Activated naive CD8-positive, alpha-beta T cell treated with anti-CD3 and anti-CD28 coated beads, Interleukin-2, amount 10 ng/mL, durations not matched to agents 7 days and 5 days (primary cell): ENCODE measurements around the gene NLRC4. TPM values are rescaled to one million over a fixed set of nuclear protein-coding genes. Genes with fewer than 3 reads are reported as not detected.

Source experiments
- ATAC-seq: fragments of 150-1000 bp; cut with Tn5 transposase; one replicate; pipeline ENCODE4 v1.10.0; 2021; ENCODE audit warnings: low read depth, moderate library complexity
- POLR2A ChIA-PET: fragments of 350-600 bp; sonication (Branson Sonifier 250); formaldehyde crosslinking; loops from one replicate; lab custom pipeline; 2021; ENCODE audit warnings: antibody characterized with exemption; lab: Charles Lee
- DNase-seq: peaks from one replicate; pipeline ENCODE4 v3.0.0; 2021
- H3K27ac Mint-ChIP-seq: one replicate; pipeline ENCODE4 v1.8.0; 2022; ENCODE audit warnings: mild to moderate bottlenecking, mixed read lengths
- H3K27me3 Mint-ChIP-seq: one replicate; pipeline ENCODE4 v1.8.0; 2022; ENCODE audit warnings: mild to moderate bottlenecking, moderate library complexity, mixed read lengths
- H3K36me3 Mint-ChIP-seq: one replicate; pipeline ENCODE4 v1.8.0; 2021; ENCODE audit warnings: mild to moderate bottlenecking, mixed read lengths
- H3K4me1 Mint-ChIP-seq: one replicate; pipeline ENCODE4 v1.8.0; 2021; ENCODE audit warnings: mixed read lengths
- H3K4me3 Mint-ChIP-seq: one replicate; pipeline ENCODE4 v1.8.0; 2022; ENCODE audit warnings: mild to moderate bottlenecking, moderate library complexity, mixed read lengths
- H3K9me3 Mint-ChIP-seq: one replicate; pipeline ENCODE4 v1.8.0; 2021; ENCODE audit warnings: mixed read lengths
- total RNA-seq, 2 experiments: library from RNA; stranded (reverse); gene quantifications; one replicate each; pipeline ENCODE4 v1.2.3, GENCODE V29; 2021

The NLRC4 gene
- total RNA-seq, 2 experiments from 2014 or later = 0.09 to 0.14 TPM

- H3K4me3 Mint-ChIP-seq = no peak overlapping the region
- H3K27ac Mint-ChIP-seq = no peak overlapping the region
- peaks cover under 1% of the 10 kb centered on the region for H3K4me1 Mint-ChIP-seq
- H3K27me3 Mint-ChIP-seq = no peaks in the 10 kb centered on the region
- no peaks in the 10 kb centered on the region for H3K36me3 Mint-ChIP-seq
- no peak for ATAC-seq
- DNase-seq = no peak
- POLR2A ChIA-PET = no interaction called here
- H3K9me3 Mint-ChIP-seq = no peaks in the 10 kb centered on the region
Observed at GRCh38 chr2:32272279-32272678, 7.6 kb upstream of the NLRC4 start.

GRCh38 chr2:32271063-32271462, 6.4 kb upstream of the NLRC4 start:
- Mint-ChIP-seq H3K36me3 (no peaks in the 10 kb centered on the region), H3K4me3 (no peak overlapping the region), H3K27ac (no peak overlapping the region), H3K27me3 (no peaks in the 10 kb centered on the region), H3K9me3 (no peaks in the 10 kb centered on the region), H3K4me1 (no peaks in the 10 kb centered on the region)
- POLR2A ChIA-PET = no interaction called here
- no peak for ATAC-seq
- DNase-seq = no peak

- no peaks in the 10 kb centered on the region for H3K36me3 Mint-ChIP-seq
- H3K27me3 Mint-ChIP-seq = peaks cover 1% of the 10 kb centered on the region
- no peak overlapping the region for H3K4me3 Mint-ChIP-seq
- no peak overlapping the region for H3K27ac Mint-ChIP-seq
- H3K9me3 Mint-ChIP-seq = no peaks in the 10 kb centered on the region
- peaks cover 5% of the 10 kb centered on the region for H3K4me1 Mint-ChIP-seq
- ATAC-seq (no peak), DNase-seq (no peak)
- POLR2A ChIA-PET = no interaction called here
Observed at GRCh38 chr2:32262105-32262504, 2.6 kb downstream of the NLRC4 start.

GRCh38 chr2:32260376-32260775, 4.3 kb downstream of the NLRC4 start:
- no peak overlapping the region for H3K27ac Mint-ChIP-seq
- peaks cover 1% of the 10 kb centered on the region for H3K27me3 Mint-ChIP-seq
- DNase-seq (no peak), ATAC-seq (no peak)
- H3K4me1 Mint-ChIP-seq = peaks cover 5% of the 10 kb centered on the region
- H3K9me3 Mint-ChIP-seq = no peaks in the 10 kb centered on the region
- no peak overlapping the region for H3K4me3 Mint-ChIP-seq
- POLR2A ChIA-PET = no interaction called here
- H3K36me3 Mint-ChIP-seq = no peaks in the 10 kb centered on the region

GRCh38 chr2:32258242-32258641, 6.4 kb downstream of the NLRC4 start:
- Mint-ChIP-seq H3K9me3 (no peaks in the 10 kb centered on the region), H3K27ac (no peak overlapping the region), H3K36me3 (no peaks in the 10 kb centered on the region), H3K27me3 (no peaks in the 10 kb centered on the region), H3K4me1 (peaks cover 2% of the 10 kb centered on the region), H3K4me3 (no peak overlapping the region)
- no peak for DNase-seq
- no peak for ATAC-seq
- POLR2A ChIA-PET = interaction anchor here (0.6 kb wide), 1 partner anchor 229 kb away, joined by 4 read pairs; no protein-coding TSS in a partner anchor

GRCh38 chr2:32250290-32250689, 14.4 kb downstream of the NLRC4 start:
- ATAC-seq (no peak), DNase-seq (no peak)
- Mint-ChIP-seq H3K27me3 (no peaks in the 10 kb centered on the region), H3K9me3 (no peaks in the 10 kb centered on the region), H3K4me3 (no peak overlapping the region), H3K36me3 (no peaks in the 10 kb centered on the region), H3K27ac (no peak overlapping the region), H3K4me1 (no peaks in the 10 kb centered on the region)
- POLR2A ChIA-PET = no interaction called here

- POLR2A ChIA-PET = no interaction called here
- H3K27ac Mint-ChIP-seq = no peak overlapping the region
- no peaks in the 10 kb centered on the region for H3K27me3 Mint-ChIP-seq
- H3K4me1 Mint-ChIP-seq = no peaks in the 10 kb centered on the region
- no peaks in the 10 kb centered on the region for H3K36me3 Mint-ChIP-seq
- DNase-seq (no peak), ATAC-seq (no peak)
- no peak overlapping the region for H3K4me3 Mint-ChIP-seq
- H3K9me3 Mint-ChIP-seq = no peaks in the 10 kb centered on the region
Observed at GRCh38 chr2:32249731-32250236, 14.9 kb downstream of the NLRC4 start.

GRCh38 chr2:32248299-32248698, 16.4 kb downstream of the NLRC4 start:
- POLR2A ChIA-PET = no interaction called here
- no peak overlapping the region for H3K27ac Mint-ChIP-seq
- no peaks in the 10 kb centered on the region for H3K27me3 Mint-ChIP-seq
- DNase-seq = no peak
- no peaks in the 10 kb centered on the region for H3K36me3 Mint-ChIP-seq
- H3K4me3 Mint-ChIP-seq = no peak overlapping the region
- H3K9me3 Mint-ChIP-seq = no peaks in the 10 kb centered on the region
- H3K4me1 Mint-ChIP-seq = no peaks in the 10 kb centered on the region
- ATAC-seq = no peak

GRCh38 chr2:32246911-32247310, 17.8 kb downstream of the NLRC4 start:
- H3K27me3 Mint-ChIP-seq = no peaks in the 10 kb centered on the region
- no peaks in the 10 kb centered on the region for H3K9me3 Mint-ChIP-seq
- H3K36me3 Mint-ChIP-seq = no peaks in the 10 kb centered on the region
- POLR2A ChIA-PET = interaction anchor here (0.5 kb wide), 1 partner anchor 191 kb away, joined by 3 read pairs; no protein-coding TSS in a partner anchor
- no peak overlapping the region for H3K27ac Mint-ChIP-seq
- no peak for ATAC-seq
- H3K4me3 Mint-ChIP-seq = no peak overlapping the region
- no peak for DNase-seq
- H3K4me1 Mint-ChIP-seq = no peaks in the 10 kb centered on the region

GRCh38 chr2:32242331-32242730, 22.4 kb downstream of the NLRC4 start:
- POLR2A ChIA-PET = no interaction called here
- Mint-ChIP-seq H3K27ac (no peak overlapping the region), H3K4me3 (no peak overlapping the region), H3K36me3 (no peaks in the 10 kb centered on the region), H3K27me3 (no peaks in the 10 kb centered on the region), H3K9me3 (no peaks in the 10 kb centered on the region), H3K4me1 (no peaks in the 10 kb centered on the region)
- no peak for DNase-seq
- no peak for ATAC-seq

- H3K9me3 Mint-ChIP-seq = no peaks in the 10 kb centered on the region
- H3K4me1 Mint-ChIP-seq = no peaks in the 10 kb centered on the region
- no peak overlapping the region for H3K27ac Mint-ChIP-seq
- H3K27me3 Mint-ChIP-seq = no peaks in the 10 kb centered on the region
- no peak overlapping the region for H3K4me3 Mint-ChIP-seq
- no peak for DNase-seq
- POLR2A ChIA-PET = no interaction called here
- ATAC-seq = no peak
- H3K36me3 Mint-ChIP-seq = peaks cover 6% of the 10 kb centered on the region
Observed at GRCh38 chr2:32237996-32238395, 26.7 kb downstream of the NLRC4 start.

- no peaks in the 10 kb centered on the region for H3K4me1 Mint-ChIP-seq
- POLR2A ChIA-PET = no interaction called here
- ATAC-seq (no peak), DNase-seq (no peak)
- H3K36me3 Mint-ChIP-seq = peaks cover 6% of the 10 kb centered on the region
- no peak overlapping the region for H3K27ac Mint-ChIP-seq
- no peak overlapping the region for H3K4me3 Mint-ChIP-seq
- H3K27me3 Mint-ChIP-seq = no peaks in the 10 kb centered on the region
- H3K9me3 Mint-ChIP-seq = no peaks in the 10 kb centered on the region
Observed at GRCh38 chr2:32237488-32237887, 27.2 kb downstream of the NLRC4 start.

GRCh38 chr2:32235315-32235714, 29.4 kb downstream of the NLRC4 start:
- Mint-ChIP-seq H3K27ac (no peak overlapping the region), H3K9me3 (no peaks in the 10 kb centered on the region), H3K27me3 (no peaks in the 10 kb centered on the region), H3K36me3 (peaks cover 7% of the 10 kb centered on the region), H3K4me3 (no peak overlapping the region), H3K4me1 (no peaks in the 10 kb centered on the region)
- DNase-seq (no peak), ATAC-seq (no peak)
- POLR2A ChIA-PET = no interaction called here

GRCh38 chr2:32231959-32232358, 32.7 kb downstream of the NLRC4 start:
- Mint-ChIP-seq H3K4me3 (no peak overlapping the region), H3K4me1 (no peaks in the 10 kb centered on the region), H3K27ac (no peak overlapping the region), H3K9me3 (no peaks in the 10 kb centered on the region), H3K36me3 (peaks cover 7% of the 10 kb centered on the region), H3K27me3 (no peaks in the 10 kb centered on the region)
- DNase-seq (no peak), ATAC-seq (no peak)
- POLR2A ChIA-PET = no interaction called here

GRCh38 chr2:32229635-32230034, 35.1 kb downstream of the NLRC4 start:
- Mint-ChIP-seq H3K36me3 (peaks cover 9% of the 10 kb centered on the region), H3K4me1 (no peaks in the 10 kb centered on the region), H3K27me3 (no peaks in the 10 kb centered on the region), H3K27ac (no peak overlapping the region), H3K9me3 (no peaks in the 10 kb centered on the region), H3K4me3 (no peak overlapping the region)
- ATAC-seq (no peak), DNase-seq (no peak)
- POLR2A ChIA-PET = no interaction called here
